HUES48 (cell line): ENCODE data around the gene ATP9A.
"Not testable (repeated sequence)": the region's sequence is repeated elsewhere in the genome, so short reads cannot be mapped to it uniquely, and the experiment has no call there.

ENCODE experiments used
- H3K27ac ChIP-seq: one replicate; pipeline ENCODE4 v1.7.0; 2013; ENCODE audit warnings: low read depth, low read length, inconsistent platforms
- H3K27me3 ChIP-seq: 2 replicates; pipeline ENCODE4 v1.6.1; 2013; ENCODE audit warnings: mild to moderate bottlenecking, low read length; ENCODE audit not compliant: control insufficient read depth, insufficient read depth
- H3K36me3 ChIP-seq: 2 replicates; pipeline ENCODE4 v1.6.1; 2013; ENCODE audit warnings: low read length; ENCODE audit not compliant: control insufficient read depth, insufficient read depth
- H3K4me1 ChIP-seq: 2 replicates; pipeline ENCODE4 v1.6.1; 2013; ENCODE audit warnings: mild to moderate bottlenecking, low read length; ENCODE audit not compliant: control insufficient read depth, insufficient read depth
- H3K4me3 ChIP-seq: 2 replicates; pipeline ENCODE4 v1.5.1; 2013; ENCODE audit warnings: mild to moderate bottlenecking, low read depth, low read length
- H3K9ac ChIP-seq: 2 replicates; pipeline ENCODE4 v1.6.1; 2013; ENCODE audit warnings: mild to moderate bottlenecking, low read depth, low read length, moderate library complexity
- H3K9me3 ChIP-seq: 2 replicates; pipeline ENCODE4 v1.6.1; 2013; ENCODE audit warnings: low read length; ENCODE audit not compliant: control insufficient read depth, insufficient read depth

Gene ATP9A

GRCh38 chr20:51766994-51767866 lies 960 bp downstream of the ATP9A start:
- no peaks in the 10 kb centered on the region for H3K36me3 ChIP-seq
- no peaks in the 10 kb centered on the region for H3K9me3 ChIP-seq
- H3K4me1 ChIP-seq = no peaks in the 10 kb centered on the region
- peak overlapping the region; percentile 81 for H3K9ac ChIP-seq
- peak overlapping the region; percentile 59 for H3K27ac ChIP-seq
- H3K27me3 ChIP-seq = no peaks in the 10 kb centered on the region
- peak overlapping the region; percentile 88 for H3K4me3 ChIP-seq

GRCh38 chr20:51765381-51765780 lies 2.8 kb downstream of the ATP9A start:
- not testable (repeated sequence) for H3K4me1 ChIP-seq, H3K4me3 ChIP-seq, H3K36me3 ChIP-seq, H3K9ac ChIP-seq, H3K9me3 ChIP-seq, H3K27me3 ChIP-seq, H3K27ac ChIP-seq

- H3K4me1 ChIP-seq = 0 out of 2 replicates have a peak, but pooled peaks cover 4% of the 10 kb centered on the region
- H3K9me3 ChIP-seq = no peaks in the 10 kb centered on the region
- H3K27me3 ChIP-seq = no peaks in the 10 kb centered on the region
- no peak overlapping the region for H3K27ac ChIP-seq
- no peaks in the 10 kb centered on the region for H3K36me3 ChIP-seq
- H3K9ac ChIP-seq = no peak overlapping the region
- H3K4me3 ChIP-seq = no peak overlapping the region
Measured at GRCh38 chr20:51763965-51764602, 4.1 kb downstream of the ATP9A start.

GRCh38 chr20:51760905-51761546 lies 7.2 kb downstream of the ATP9A start:
- Histone ChIP-seq H3K27ac (peak overlapping the region; percentile 50), H3K36me3 (no peaks in the 10 kb centered on the region), H3K9me3 (no peaks in the 10 kb centered on the region), H3K9ac (no peak overlapping the region), H3K4me1 (0 out of 2 replicates have a peak, but pooled peaks cover 4% of the 10 kb centered on the region), H3K27me3 (no peaks in the 10 kb centered on the region), H3K4me3 (no peak overlapping the region)

- no peaks in the 10 kb centered on the region for H3K36me3 ChIP-seq
- no peaks in the 10 kb centered on the region for H3K27me3 ChIP-seq
- no peak overlapping the region for H3K4me3 ChIP-seq
- no peak overlapping the region for H3K27ac ChIP-seq
- H3K4me1 ChIP-seq = 0 out of 2 replicates have a peak, but pooled peaks cover 4% of the 10 kb centered on the region
- no peak overlapping the region for H3K9ac ChIP-seq
- H3K9me3 ChIP-seq = no peaks in the 10 kb centered on the region
Measured at GRCh38 chr20:51759769-51760510, 8.2 kb downstream of the ATP9A start.

GRCh38 chr20:51758978-51759544 lies 9.1 kb downstream of the ATP9A start:
- Histone ChIP-seq H3K9me3 (no peaks in the 10 kb centered on the region), H3K9ac (no peak overlapping the region), H3K27ac (no peak overlapping the region), H3K4me3 (no peak overlapping the region), H3K27me3 (no peaks in the 10 kb centered on the region), H3K36me3 (no peaks in the 10 kb centered on the region), H3K4me1 (0 out of 2 replicates have a peak, but pooled peaks cover 4% of the 10 kb centered on the region)

- Histone ChIP-seq H3K4me1 (0 out of 2 replicates have a peak, but pooled peaks cover 4% of the 10 kb centered on the region), H3K9me3 (no peaks in the 10 kb centered on the region), H3K36me3 (no peaks in the 10 kb centered on the region), H3K27ac (no peak overlapping the region), H3K9ac (no peak overlapping the region), H3K27me3 (no peaks in the 10 kb centered on the region), H3K4me3 (no peak overlapping the region)
Measured at GRCh38 chr20:51757226-51757625, 11.0 kb downstream of the ATP9A start.

- H3K27ac ChIP-seq = no peak overlapping the region
- 0 out of 2 replicates have a peak, but pooled peaks cover 4% of the 10 kb centered on the region for H3K4me1 ChIP-seq
- no peaks in the 10 kb centered on the region for H3K36me3 ChIP-seq
- H3K9ac ChIP-seq = no peak overlapping the region
- H3K9me3 ChIP-seq = no peaks in the 10 kb centered on the region
- H3K27me3 ChIP-seq = no peaks in the 10 kb centered on the region
- no peak overlapping the region for H3K4me3 ChIP-seq
Measured at GRCh38 chr20:51756653-51757052, 11.5 kb downstream of the ATP9A start.

GRCh38 chr20:51753220-51753619 lies 15.0 kb downstream of the ATP9A start:
- H3K36me3 ChIP-seq, H3K4me1 ChIP-seq, H3K27me3 ChIP-seq, H3K9ac ChIP-seq, H3K9me3 ChIP-seq, H3K4me3 ChIP-seq, H3K27ac ChIP-seq: not testable (repeated sequence)

- Histone ChIP-seq H3K27ac (no peak overlapping the region), H3K27me3 (no peaks in the 10 kb centered on the region), H3K9ac (no peak overlapping the region), H3K4me3 (no peak overlapping the region), H3K9me3 (no peaks in the 10 kb centered on the region), H3K4me1 (no peaks in the 10 kb centered on the region), H3K36me3 (no peaks in the 10 kb centered on the region)
Measured at GRCh38 chr20:51752343-51752951, 15.7 kb downstream of the ATP9A start.
